ENCODE results near the gene SAMD11.

DNA sequence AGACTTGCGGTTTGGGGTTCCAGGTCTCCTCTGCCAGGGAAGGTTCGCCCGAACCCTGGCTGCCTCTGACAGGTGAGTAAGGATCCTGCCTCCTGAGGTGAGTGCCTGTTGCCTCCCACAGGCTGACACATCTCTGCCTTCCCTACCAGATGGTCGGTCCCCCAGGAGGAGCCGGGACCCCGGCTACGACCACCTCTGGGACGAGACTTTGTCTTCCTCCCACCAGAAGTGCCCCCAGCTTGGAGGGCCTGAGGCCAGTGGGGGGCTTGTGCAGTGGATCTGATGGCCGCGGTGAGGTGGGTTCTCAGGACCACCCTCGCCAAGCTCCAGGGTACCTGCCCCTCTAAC is 50.5 kb downstream of the SAMD11 start:
- TF ChIP-seq, protein P1, sequence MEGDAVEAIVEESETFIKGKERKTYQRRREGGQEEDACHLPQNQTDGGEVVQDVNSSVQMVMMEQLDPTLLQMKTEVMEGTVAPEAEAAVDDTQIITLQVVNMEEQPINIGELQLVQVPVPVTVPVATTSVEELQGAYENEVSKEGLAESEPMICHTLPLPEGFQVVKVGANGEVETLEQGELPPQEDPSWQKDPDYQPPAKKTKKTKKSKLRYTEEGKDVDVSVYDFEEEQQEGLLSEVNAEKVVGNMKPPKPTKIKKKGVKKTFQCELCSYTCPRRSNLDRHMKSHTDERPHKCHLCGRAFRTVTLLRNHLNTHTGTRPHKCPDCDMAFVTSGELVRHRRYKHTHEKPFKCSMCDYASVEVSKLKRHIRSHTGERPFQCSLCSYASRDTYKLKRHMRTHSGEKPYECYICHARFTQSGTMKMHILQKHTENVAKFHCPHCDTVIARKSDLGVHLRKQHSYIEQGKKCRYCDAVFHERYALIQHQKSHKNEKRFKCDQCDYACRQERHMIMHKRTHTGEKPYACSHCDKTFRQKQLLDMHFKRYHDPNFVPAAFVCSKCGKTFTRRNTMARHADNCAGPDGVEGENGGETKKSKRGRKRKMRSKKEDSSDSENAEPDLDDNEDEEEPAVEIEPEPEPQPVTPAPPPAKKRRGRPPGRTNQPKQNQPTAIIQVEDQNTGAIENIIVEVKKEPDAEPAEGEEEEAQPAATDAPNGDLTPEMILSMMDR (conservative IDR thresholded peaks at IDR 0.05 in 1 of 2, IDR thresholded peaks at IDR 0.05 in 1 of 2; ENCODE audit: extremely low read depth in 1 of 2, insufficient read depth in 1 of 2, low read depth in 1 of 2, low read length in 2 of 2): no peak
- no peak for TF ChIP-seq EZH2 (IDR thresholded peaks at IDR 0.05; ENCODE audit: borderline replicate concordance, low read length)

Data from mammary epithelial cell (primary cell).